HCT116 (cell line): Measurements from ENCODE around the gene EPHA8. TPM values are rescaled to one million over a fixed set of nuclear protein-coding genes. Genes with fewer than 3 reads are reported as not detected.

Experiments used
- ATAC-seq: fragments of 200-7000 bp; cut with Tn5 transposase; 2 replicates; pipeline ENCODE4 v1.9.1; 2020; ENCODE audit warnings: mild to moderate bottlenecking, moderate library complexity
- BruUV-seq: library from RNA; stranded (reverse); fragments of 400-500 nt; replicated peaks from 2 replicates; lab custom pipeline; 2021; lab: Mats Ljungman, UMichigan
- CTCF ChIA-PET: fragments of 300-600 bp; sonication (Branson Sonifier 250); formaldehyde crosslinking; loops from one replicate; lab custom pipeline; 2021; ENCODE audit warnings: antibody characterized with exemption; lab: Charles Lee
- POLR2A ChIA-PET: fragments of 300-600, 350-600 bp; sonication (Branson Sonifier 250); formaldehyde crosslinking; loops from one replicate; lab custom pipeline; 2021; ENCODE audit warnings: antibody characterized with exemption; lab: Charles Lee
- RAD21 ChIA-PET, 2 experiments: fragments of 300-600 bp; sonication (Branson Sonifier 250); formaldehyde crosslinking; loops; one replicate each; lab custom pipeline; 2023; ENCODE audit warnings: low total read pairs in 2 of 2; ENCODE audit not compliant: uncharacterized antibody in 2 of 2, unreplicated experiment in 2 of 2, low non-redundant PET in 1 of 2; lab: Charles Lee
- DNase-seq: peaks from one replicate; pipeline ENCODE4 v3.0.0-alpha.2; 2010; ENCODE audit warnings: low read depth, low spot score
- H2AFZ ChIP-seq: fragments of 200-600 bp; shearing (Covaris generic), sonication (generic); 2 replicates; pipeline ENCODE4 v1.6.1; 2017; ENCODE audit warnings: low read depth, mixed run types, mixed read lengths, antibody characterized with exemption, low read length; ENCODE audit not compliant: poor library complexity, severe bottlenecking
- H3K27ac ChIP-seq: 2 replicates; pipeline ENCODE4 v1.5.1; 2012; ENCODE audit warnings: low read depth, low read length
- H3K27me3 ChIP-seq: fragments of 200-600 bp; sonication (generic); 2 replicates; pipeline ENCODE4 v1.6.1; 2016; ENCODE audit warnings: mixed run types, low read length, mixed read lengths; ENCODE audit not compliant: insufficient read depth
- H3K36me3 ChIP-seq, 2 experiments: fragments of 200-500 bp in 1 of 2; fragments of 200-600 bp in 1 of 2; sonication (Bioruptor generic) in 1 of 2; sonication (generic) in 1 of 2; 2 replicates each; pipeline versions ENCODE4 v1.5.1 to v1.6.1; 2014 to 2016; ENCODE audit warnings: low read length in 2 of 2, inconsistent platforms in 1 of 2, mixed read lengths in 1 of 2, mixed run types in 1 of 2; ENCODE audit not compliant: insufficient read depth in 2 of 2, control insufficient read depth in 1 of 2
- H3K4me1 ChIP-seq, 2 experiments: fragments of 200-600 bp in 1 of 2; sonication (generic) in 1 of 2; 2 replicates each; pipeline versions ENCODE4 v1.5.1 to v1.6.1; 2012 to 2017; ENCODE audit warnings: low read length in 2 of 2, inconsistent platforms in 1 of 2, mild to moderate bottlenecking in 1 of 2, mixed read lengths in 1 of 2, mixed run types in 1 of 2, moderate library complexity in 1 of 2; ENCODE audit not compliant: insufficient read depth in 2 of 2, control insufficient read depth in 1 of 2
- H3K4me2 ChIP-seq: fragments of 200-600 bp; sonication (generic); 2 replicates; pipeline ENCODE4 v1.6.1; 2017; ENCODE audit warnings: mixed run types, low read length, mixed read lengths
- H3K4me3 ChIP-seq, 2 experiments: fragments of 200-600 bp in 1 of 2; sonication (generic) in 1 of 2; replicated peaks in 1 of 2; 2 replicates each; pipeline ENCODE4 v1.5.1; 2011 to 2016; ENCODE audit warnings: low read length in 2 of 2, control low read depth in 1 of 2, low read depth in 1 of 2, mild to moderate bottlenecking in 1 of 2, mixed read lengths in 1 of 2, mixed run types in 1 of 2
- H3K79me2 ChIP-seq: fragments of 200-600 bp; sonication (generic); 2 replicates; pipeline ENCODE4 v1.6.1; 2017; ENCODE audit warnings: mild to moderate bottlenecking, mixed run types, low read length, moderate library complexity, mixed read lengths; ENCODE audit not compliant: insufficient read depth
- H3K9ac ChIP-seq: fragments of 200-600 bp; sonication (generic); 2 replicates; pipeline ENCODE4 v1.6.1; 2016; ENCODE audit warnings: low read length, mixed read lengths
- H3K9me2 ChIP-seq: fragments of 200-600 bp; sonication (generic), shearing (Covaris generic); 2 replicates; pipeline ENCODE4 v1.6.1; 2017; ENCODE audit warnings: mixed run types, mild to moderate bottlenecking, moderate library complexity; ENCODE audit not compliant: insufficient read depth
- H3K9me3 ChIP-seq, 2 experiments: fragments of 200-500 bp in 1 of 2; fragments of 200-600 bp in 1 of 2; sonication (Bioruptor generic) in 1 of 2; sonication (generic) in 1 of 2; 2 replicates each; pipeline ENCODE4 v1.6.1; 2014 to 2017; ENCODE audit warnings: low read length in 2 of 2, mixed read lengths in 2 of 2, inconsistent platforms in 1 of 2, low read depth in 1 of 2, mild to moderate bottlenecking in 1 of 2, mixed run types in 1 of 2, moderate library complexity in 1 of 2; ENCODE audit not compliant: control insufficient read depth in 1 of 2, insufficient read depth in 1 of 2
- H4K20me1 ChIP-seq: fragments of 200-600 bp; sonication (generic), shearing (Covaris generic); 2 replicates; pipeline ENCODE4 v1.6.1; 2017; ENCODE audit warnings: mixed run types, mild to moderate bottlenecking, moderate library complexity; ENCODE audit not compliant: insufficient read depth
- ELF1 ChIP-seq: IDR thresholded peaks from 2 replicates; pipeline ENCODE4 v1.6.1; 2012; ENCODE audit warnings: low read depth, borderline replicate concordance
- EZH2 ChIP-seq: fragments of 200-600 bp; sonication (generic); IDR thresholded peaks from 2 replicates; pipeline ENCODE4 v1.6.1; 2017; ENCODE audit warnings: antibody characterized with exemption, mixed run types
- MAX ChIP-seq: IDR thresholded peaks from 2 replicates; pipeline ENCODE4 v1.6.1; 2012
- POLR2A ChIP-seq: IDR thresholded peaks from 2 replicates; pipeline ENCODE4 v1.7.0; 2011; ENCODE audit warnings: borderline replicate concordance; ENCODE audit not compliant: insufficient read depth, insufficient read length; ENCODE audit errors: extremely low read depth
- REST ChIP-seq: IDR thresholded peaks from 2 replicates; pipeline ENCODE4 v1.6.1; 2012; ENCODE audit warnings: low read depth
- TCF7L2 ChIP-seq: IDR thresholded peaks from 2 replicates; pipeline ENCODE4 v1.7.0; 2011; ENCODE audit warnings: borderline replicate concordance, inconsistent platforms; ENCODE audit not compliant: insufficient read depth, insufficient read length; ENCODE audit errors: extremely low read depth
- YY1 ChIP-seq: IDR thresholded peaks from 2 replicates; pipeline ENCODE4 v1.6.1; 2011; ENCODE audit warnings: low read length, low read depth, moderate library complexity, mild to moderate bottlenecking; ENCODE audit not compliant: insufficient replicate concordance; ENCODE audit errors: extremely low read depth
- ZBTB33 ChIP-seq: IDR thresholded peaks from 2 replicates; pipeline ENCODE4 v1.6.1; 2011; ENCODE audit warnings: mild to moderate bottlenecking, low read length, moderate library complexity; ENCODE audit not compliant: insufficient replicate concordance; ENCODE audit errors: extremely low read depth
- intact Hi-C: fragments of 100-400 bp; cut with micrococcal nuclease; formaldehyde crosslinking; loops from 2 replicates; pipeline ENCODE4 v1.10.0; 2022
- total RNA-seq: library from RNA; stranded (reverse); gene quantifications from one replicate; pipeline ENCODE4 v1.2.1, GENCODE V29; 2021; ENCODE audit not compliant: unreplicated experiment

EPHA8 gene
- total RNA-seq, 1 experiment from 2014 or later: 0.30 TPM

GRCh38 chr1:22521692-22522091 lies 41.6 kb upstream of the EPHA8 start:
- ChIA-PET RAD21 (no interaction called here), CTCF (no interaction called here), POLR2A (no interaction called here)
- ATAC-seq: no peak
- Histone ChIP-seq H2AFZ (no peak overlapping the region), H3K27me3 (no peaks in the 10 kb centered on the region), H3K4me2 (no peak overlapping the region), H4K20me1 (no peaks in the 10 kb centered on the region), H3K79me2 (no peaks in the 10 kb centered on the region), H3K4me1 (no peaks in the 10 kb centered on the region), H3K36me3 (peaks cover 16 to 34% of the 10 kb centered on the region in 2 experiments), H3K9ac (no peak overlapping the region), H3K4me3 (no peak overlapping the region), H3K9me2 (no peaks in the 10 kb centered on the region), H3K27ac (no peak overlapping the region), H3K9me3 (no peaks in the 10 kb centered on the region)
- BruUV-seq: no TSS peak
- DNase-seq: no peak
- intact Hi-C loops: loop anchor here (10.0 kb wide), 1 partner anchor 103 kb away; no protein-coding TSS in a partner anchor
- TF ChIP-seq TCF7L2: no peak
- TF ChIP-seq YY1: no peak
- no peak for TF ChIP-seq POLR2A
- TF ChIP-seq EZH2: no peak
- no peak for TF ChIP-seq ELF1
- no peak for TF ChIP-seq ZBTB33

- Histone ChIP-seq H3K9ac (no peak overlapping the region), H3K4me1 (no peaks in the 10 kb centered on the region), H4K20me1 (no peaks in the 10 kb centered on the region), H3K9me2 (no peaks in the 10 kb centered on the region), H3K9me3 (no peaks in the 10 kb centered on the region), H3K36me3 (peaks cover 21 to 34% of the 10 kb centered on the region in 2 experiments), H3K4me2 (no peak overlapping the region), H3K79me2 (no peaks in the 10 kb centered on the region), H2AFZ (no peak overlapping the region), H3K27me3 (no peaks in the 10 kb centered on the region), H3K27ac (no peak overlapping the region), H3K4me3 (no peak overlapping the region)
- POLR2A ChIA-PET: no interaction called here
- CTCF ChIA-PET: no interaction called here
- ATAC-seq (no peak), DNase-seq (no peak)
- RAD21 ChIA-PET: no interaction called here
- intact Hi-C loops: loop anchor here (10.0 kb wide), 1 partner anchor 103 kb away; no protein-coding TSS in a partner anchor
- no TSS peak for BruUV-seq
- TF ChIP-seq EZH2: no peak
- TF ChIP-seq ZBTB33: no peak
- no peak for TF ChIP-seq REST
- no peak for TF ChIP-seq ELF1
- no peak for TF ChIP-seq MAX
Measured at GRCh38 chr1:22522221-22522743, 41.0 kb upstream of the EPHA8 start.
